Epithelial cell of proximal tubule (primary cell): ENCODE data around the gene NFKB1. TPM values are rescaled to one million over a fixed set of nuclear protein-coding genes. Genes with fewer than 3 reads are reported as not detected.

Experiments
- DNase-seq: peaks from one replicate; pipeline ENCODE4 v3.0.0-alpha.2; 2011; ENCODE audit warnings: low read depth
- H3K4me3 ChIP-seq: 2 replicates; pipeline ENCODE4 v1.5.1; 2011; ENCODE audit warnings: low read depth, mild to moderate bottlenecking, low read length
- CTCF ChIP-seq: conservative IDR thresholded peaks from 2 replicates; pipeline ENCODE4 v1.5.1; 2012; ENCODE audit warnings: low read depth, mild to moderate bottlenecking, low read length
- total RNA-seq: library from RNA; depleted of rRNA; stranded (reverse); fragments of >200 nt; gene quantifications from 2 replicates; pipeline ENCODE4 v1.2.3, GENCODE V29; 2015

The NFKB1 gene
- total RNA-seq, 1 donor from 2014 or later: 26.2 TPM

GRCh38 chr4:102500352-102500695 lies 835 bp upstream of the NFKB1 start:
- TF ChIP-seq CTCF: peak; percentile 31
- no peak for DNase-seq
- peak overlapping the region; percentile 86 for H3K4me3 ChIP-seq

GRCh38 chr4:102501447-102501696 lies 213 bp downstream of the NFKB1 start:
- TF ChIP-seq CTCF: no peak
- DNase-seq: no peak

GRCh38 chr4:102502543-102502818 lies 1.3 kb downstream of the NFKB1 start:
- peak overlapping the region; percentile 86 for H3K4me3 ChIP-seq
- TF ChIP-seq CTCF: no peak
- DNase-seq: no peak

More at GRCh38 chr4:102501447-102501696, 213 bp downstream of the NFKB1 start:
- H3K4me3 ChIP-seq: peak overlapping the region; percentile 86

GRCh38 chr4:102503301-102503746 lies 2.2 kb downstream of the NFKB1 start:
- DNase-seq: no peak
- H3K4me3 ChIP-seq: peak overlapping the region; percentile 86
- no peak for TF ChIP-seq CTCF

GRCh38 chr4:102503831-102504786 lies 3.0 kb downstream of the NFKB1 start:
- no peak for DNase-seq
- TF ChIP-seq CTCF: no peak
- peak overlapping the region; percentile 86 for H3K4me3 ChIP-seq

GRCh38 chr4:102504941-102505340 lies 3.8 kb downstream of the NFKB1 start:
- DNase-seq: no peak
- no peak for TF ChIP-seq CTCF
- no peak overlapping the region for H3K4me3 ChIP-seq

- DNase-seq: no peak
- no peak for TF ChIP-seq CTCF
- H3K4me3 ChIP-seq: no peak overlapping the region
Measured at GRCh38 chr4:102505708-102506107, 4.5 kb downstream of the NFKB1 start.
